IMR-90 (cell line): ENCODE data around the gene CLPTM1L. TPM values are rescaled to one million over a fixed set of nuclear protein-coding genes. Genes with fewer than 3 reads are reported as not detected.
A peak's percentile ranks its signal among the peaks of the same experiment; 100 is the strongest.

Experiments used
- ATAC-seq: fragments of 200-7000 bp; cut with Tn5 transposase; 2 replicates; pipeline ENCODE4 v1.9.1; 2020; ENCODE audit warnings: low read depth, mild to moderate bottlenecking, moderate library complexity
- BruUV-seq: library from RNA; stranded (reverse); fragments of 400-500 nt; replicated peaks from 2 replicates; lab custom pipeline; 2021; lab: Mats Ljungman, UMichigan
- CTCF ChIA-PET: fragments of 300-600 bp; formaldehyde crosslinking; extraction: SDS; loops from one replicate; lab custom pipeline; 2021; ENCODE audit warnings: antibody characterized with exemption; lab: Yijun Ruan, JAX
- POLR2A ChIA-PET: fragments of 300-600 bp; sonication (Branson Sonifier 250); formaldehyde crosslinking; loops from one replicate; lab custom pipeline; 2022; ENCODE audit warnings: antibody characterized with exemption; ENCODE audit not compliant: unreplicated experiment; lab: Charles Lee
- DNase-seq: peaks from one replicate; pipeline ENCODE4 v3.0.0; 2013
- H2AFZ ChIP-seq: replicated peaks from 2 replicates; pipeline ENCODE3; 2013; ENCODE audit warnings: low read length, mild to moderate bottlenecking; ENCODE audit not compliant: poor library complexity
- H2AK5ac ChIP-seq: 2 replicates; pipeline ENCODE4 v1.6.1; 2013; ENCODE audit warnings: low read depth, low read length, inconsistent platforms
- H2AK9ac ChIP-seq: replicated peaks from 2 replicates; pipeline ENCODE3; 2013; ENCODE audit warnings: mild to moderate bottlenecking, low read depth, low read length, moderate library complexity; ENCODE audit not compliant: poor library complexity
- H2BK120ac ChIP-seq: 2 replicates; pipeline ENCODE4 v1.6.1; 2013; ENCODE audit warnings: low read depth, low read length, inconsistent platforms
- H2BK15ac ChIP-seq: 3 replicates; pipeline ENCODE4 v1.6.1; 2013; ENCODE audit warnings: low read depth, low read length, inconsistent platforms
- H2BK20ac ChIP-seq: 2 replicates; pipeline ENCODE4 v1.6.1; 2013; ENCODE audit warnings: low read depth, mild to moderate bottlenecking, inconsistent platforms, low read length, moderate library complexity
- H2BK5ac ChIP-seq: 2 replicates; pipeline ENCODE4 v1.6.1; 2013; ENCODE audit warnings: mild to moderate bottlenecking, low read depth, low read length, inconsistent platforms; ENCODE audit not compliant: poor library complexity, severe bottlenecking
- H3K14ac ChIP-seq: replicated peaks from 2 replicates; pipeline ENCODE4 v1.6.1; 2013; ENCODE audit warnings: low read depth, low read length, inconsistent platforms
- H3K18ac ChIP-seq: 2 replicates; pipeline ENCODE4 v1.6.1; 2013; ENCODE audit warnings: low read depth, low read length, control low read depth
- H3K23ac ChIP-seq: 2 replicates; pipeline ENCODE4 v1.6.1; 2013; ENCODE audit warnings: low read depth, low read length, inconsistent platforms
- H3K27ac ChIP-seq: 2 replicates; pipeline ENCODE4 v1.5.1; 2013; ENCODE audit warnings: mild to moderate bottlenecking, control low read depth, low read length; ENCODE audit not compliant: insufficient read depth
- H3K27me3 ChIP-seq: 2 replicates; pipeline ENCODE4 v1.6.1; 2013; ENCODE audit warnings: low read length; ENCODE audit not compliant: control insufficient read depth, insufficient read depth
- H3K36me3 ChIP-seq: 2 replicates; pipeline ENCODE4 v1.6.1; 2013; ENCODE audit warnings: low read length, mixed read lengths; ENCODE audit not compliant: control insufficient read depth, insufficient read depth
- H3K4ac ChIP-seq: 2 replicates; pipeline ENCODE4 v1.6.1; 2013; ENCODE audit warnings: low read depth, low read length, inconsistent platforms
- H3K4me1 ChIP-seq: 2 replicates; pipeline ENCODE4 v1.6.1; 2013; ENCODE audit warnings: low read length, mixed read lengths; ENCODE audit not compliant: control insufficient read depth, insufficient read depth
- H3K4me2 ChIP-seq: 2 replicates; pipeline ENCODE4 v1.6.1; 2013; ENCODE audit warnings: low read depth, mild to moderate bottlenecking, control low read depth, low read length, moderate library complexity
- H3K4me3 ChIP-seq: 2 replicates; pipeline ENCODE4 v1.5.1; 2013; ENCODE audit warnings: low read depth, mild to moderate bottlenecking, control low read depth, low read length, moderate library complexity; ENCODE audit not compliant: insufficient read depth
- H3K56ac ChIP-seq: 2 replicates; pipeline ENCODE4 v1.6.1; 2013; ENCODE audit warnings: low read length, inconsistent platforms; ENCODE audit not compliant: insufficient read depth; ENCODE audit errors: extremely low read depth
- H3K79me1 ChIP-seq, 2 experiments: 2 replicates each; pipeline ENCODE4 v1.6.1; 2013; ENCODE audit warnings: low read length in 2 of 2, inconsistent platforms in 1 of 2, low read depth in 1 of 2
- H3K9ac ChIP-seq: 2 replicates; pipeline ENCODE4 v1.6.1; 2013; ENCODE audit warnings: low read depth, low read length, control low read depth
- H3K9me1 ChIP-seq: 2 replicates; pipeline ENCODE4 v1.6.1; 2013; ENCODE audit warnings: low read length, inconsistent platforms; ENCODE audit not compliant: insufficient read depth
- H3K9me3 ChIP-seq: 2 replicates; pipeline ENCODE4 v1.6.1; 2013; ENCODE audit warnings: low read length; ENCODE audit not compliant: control insufficient read depth, insufficient read depth
- H4K20me1 ChIP-seq: 2 replicates; pipeline ENCODE4 v1.6.1; 2013; ENCODE audit warnings: low read length, inconsistent platforms; ENCODE audit not compliant: insufficient read depth
- H4K5ac ChIP-seq: 2 replicates; pipeline ENCODE4 v1.6.1; 2013; ENCODE audit warnings: mild to moderate bottlenecking, low read depth, low read length, control low read depth
- H4K8ac ChIP-seq, 2 experiments: 2 replicates each; pipeline ENCODE4 v1.6.1; 2013; ENCODE audit warnings: low read depth in 2 of 2, low read length in 2 of 2, control low read depth in 1 of 2, inconsistent platforms in 1 of 2
- H4K91ac ChIP-seq: 2 replicates; pipeline ENCODE4 v1.6.1; 2013; ENCODE audit warnings: low read depth, low read length, inconsistent platforms; ENCODE audit not compliant: insufficient read depth
- BHLHE40 ChIP-seq: fragments of 150-350 bp; IDR thresholded peaks from 2 replicates; pipeline ENCODE4 v1.6.1; 2016; ENCODE audit warnings: mild to moderate bottlenecking, low read depth, low read length
- CEBPB ChIP-seq: IDR thresholded peaks from 2 replicates; pipeline ENCODE4 v1.6.1; 2012; ENCODE audit warnings: low read depth, low read length, improper control_type of control experiment
- CHD1 ChIP-seq: IDR thresholded peaks from 2 replicates; pipeline ENCODE4 v1.6.1; 2012; ENCODE audit warnings: low read depth, low read length, improper control_type of control experiment
- FOS ChIP-seq: fragments of 150-350 bp; IDR thresholded peaks from 2 replicates; pipeline ENCODE4 v1.6.1; 2016; ENCODE audit warnings: low read depth, low read length
- MAFK ChIP-seq: IDR thresholded peaks from 2 replicates; pipeline ENCODE4 v1.6.1; 2012; ENCODE audit warnings: low read depth, low read length, improper control_type of control experiment
- MAZ ChIP-seq: IDR thresholded peaks from 2 replicates; pipeline ENCODE4 v1.6.1; 2012; ENCODE audit warnings: low read depth, mild to moderate bottlenecking, low read length, improper control_type of control experiment, moderate library complexity, borderline replicate concordance
- MXI1 ChIP-seq: IDR thresholded peaks from 2 replicates; pipeline ENCODE4 v1.6.1; 2012; ENCODE audit warnings: low read depth, mild to moderate bottlenecking, low read length, moderate library complexity, borderline replicate concordance
- NFE2L2 ChIP-seq: fragments of 150-350 bp; IDR thresholded peaks from 2 replicates; pipeline ENCODE4 v1.6.1; 2016; ENCODE audit warnings: low read depth, mild to moderate bottlenecking, low read length
- POLR2A ChIP-seq: IDR thresholded peaks from 2 replicates; pipeline ENCODE4 v1.6.1; 2012; ENCODE audit warnings: mild to moderate bottlenecking, low read depth, low read length
- RAD21 ChIP-seq: IDR thresholded peaks from 2 replicates; pipeline ENCODE4 v1.6.1; 2012; ENCODE audit warnings: low read length, improper control_type of control experiment
- RCOR1 ChIP-seq: IDR thresholded peaks from 2 replicates; pipeline ENCODE4 v1.6.1; 2012; ENCODE audit warnings: mild to moderate bottlenecking, low read length, improper control_type of control experiment; ENCODE audit not compliant: insufficient replicate concordance
- RFX5 ChIP-seq: IDR thresholded peaks from 2 replicates; pipeline ENCODE4 v1.8.0; 2012; ENCODE audit warnings: low read depth, mild to moderate bottlenecking, low read length, moderate library complexity
- SMC3 ChIP-seq: fragments of 150-350 bp; IDR thresholded peaks from 2 replicates; pipeline ENCODE4 v1.6.1; 2016; ENCODE audit warnings: low read depth, mild to moderate bottlenecking, antibody characterized with exemption, low read length, moderate library complexity
- USF2 ChIP-seq: fragments of 150-350 bp; IDR thresholded peaks from 2 replicates; pipeline ENCODE4 v1.6.1; 2017; ENCODE audit warnings: mild to moderate bottlenecking, antibody characterized with exemption, low read length, low read depth
- WGBS, 2 experiments: methylation state at CpG; one replicate each; pipeline versions ENCODE4 v1.1.5 to v1.1.7; 2013; ENCODE audit warnings: missing lambda C conversion rate in 2 of 2; ENCODE audit not compliant: insufficient read length in 1 of 2; ENCODE audit errors: extremely low coverage in 2 of 2; 5-methylcytosine and 5-hydroxymethylcytosine counted together
- dilution Hi-C: fragments of 300-500 bp; cut with HindIII; formaldehyde crosslinking; loops from one replicate; pipeline ENCODE4 v1.14.3; 2018; ENCODE audit warnings: low sequenced_read_pairs; ENCODE audit not compliant: unreplicated experiment
- in situ Hi-C: fragments of 300-500 bp; cut with MboI; formaldehyde crosslinking; loops from 3 replicates; pipeline ENCODE4 v1.14.3; 2019; ENCODE audit warnings: low sequenced_read_pairs, inconsistent platforms, mixed read lengths
- intact Hi-C: fragments of 100-400 bp; cut with micrococcal nuclease; formaldehyde crosslinking; loops from 2 replicates; pipeline ENCODE4 v1.10.0; 2022
- polyA plus RNA-seq, 3 experiments: library from polyadenylated mRNA; depleted of rRNA; stranded (reverse); fragments of >200 nt; gene quantifications; 2 replicates each; pipeline ENCODE4 v1.2.3, GENCODE V29; 2012; ENCODE audit warnings: low replicate concordance in 1 of 3
- total RNA-seq: library from RNA; depleted of rRNA; stranded (reverse); fragments of >200 nt; gene quantifications from 2 replicates; pipeline ENCODE4 v1.2.3, GENCODE V29; 2012
- TF ChIP-seq, protein P1 (sequence below): fragments of 150-350 bp; IDR thresholded peaks from 2 replicates; pipeline ENCODE4 v1.6.1; 2016; ENCODE audit warnings: low read depth, mild to moderate bottlenecking, low read length, moderate library complexity, borderline replicate concordance
- TF ChIP-seq, protein P2 (sequence below): conservative IDR thresholded peaks from 2 replicates; pipeline ENCODE4 v1.5.1; 2012; ENCODE audit warnings: mild to moderate bottlenecking, low read depth, low read length, improper control_type of control experiment

Gene CLPTM1L
- total and polyA plus RNA-seq, 2 of the 4 experiments (the other 2 are of a cell fraction): 114 to 137 TPM

DNA sequence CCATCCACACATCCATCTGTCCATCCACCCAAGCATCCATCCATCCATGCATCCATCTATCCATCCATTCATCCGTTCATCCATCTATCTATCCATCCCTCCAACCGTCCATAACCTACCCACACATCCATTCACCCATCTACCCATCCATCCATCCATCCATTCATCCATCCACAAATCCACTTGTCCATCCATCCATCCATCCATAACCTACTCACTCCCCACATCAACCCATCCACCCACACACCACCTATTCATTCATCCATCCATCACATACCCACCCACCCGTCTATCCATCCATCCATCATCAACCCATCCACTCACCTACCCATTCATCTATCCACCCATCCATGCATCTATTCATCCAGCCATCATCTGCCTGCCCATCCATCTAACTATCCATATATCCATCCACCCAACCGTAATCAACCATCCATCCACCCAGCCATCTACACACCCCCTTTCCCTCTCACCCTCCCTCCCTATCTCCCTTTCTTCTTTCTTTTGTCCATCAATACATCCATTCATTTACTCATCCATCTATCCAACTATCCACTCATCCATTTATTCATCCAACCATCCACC lies 43.6 kb upstream of the CLPTM1L start:
- H3K27me3 ChIP-seq: peaks cover 44% of the 10 kb centered on the region
- no peaks in the 10 kb centered on the region for H3K36me3 ChIP-seq
- no peak overlapping the region for H3K27ac ChIP-seq
- H4K8ac ChIP-seq: no peak overlapping the region
- H3K79me1 ChIP-seq: no peaks in the 10 kb centered on the region
- no peak overlapping the region for H3K18ac ChIP-seq
- no TSS peak for BruUV-seq
- peaks cover 3% of the 10 kb centered on the region; the same call in 1 of the 2 replicates for H3K9me1 ChIP-seq
- H4K20me1 ChIP-seq: no peaks in the 10 kb centered on the region
- H2BK5ac ChIP-seq: peak overlapping the region; percentile 5
- no peak overlapping the region for H3K4me3 ChIP-seq
- 67 to 100% methylated on average over 2 to 4 of the region's 4 CpGs for WGBS, 2 experiments
- intact Hi-C loops: no loop called here
- TF ChIP-seq RAD21: no peak
- TF ChIP-seq CHD1: no peak
- no peak for TF ChIP-seq MXI1
- no peak for TF ChIP-seq FOS
- no peak for TF ChIP-seq MAZ
- TF ChIP-seq MAFK: no peak
- TF ChIP-seq, protein P1, sequence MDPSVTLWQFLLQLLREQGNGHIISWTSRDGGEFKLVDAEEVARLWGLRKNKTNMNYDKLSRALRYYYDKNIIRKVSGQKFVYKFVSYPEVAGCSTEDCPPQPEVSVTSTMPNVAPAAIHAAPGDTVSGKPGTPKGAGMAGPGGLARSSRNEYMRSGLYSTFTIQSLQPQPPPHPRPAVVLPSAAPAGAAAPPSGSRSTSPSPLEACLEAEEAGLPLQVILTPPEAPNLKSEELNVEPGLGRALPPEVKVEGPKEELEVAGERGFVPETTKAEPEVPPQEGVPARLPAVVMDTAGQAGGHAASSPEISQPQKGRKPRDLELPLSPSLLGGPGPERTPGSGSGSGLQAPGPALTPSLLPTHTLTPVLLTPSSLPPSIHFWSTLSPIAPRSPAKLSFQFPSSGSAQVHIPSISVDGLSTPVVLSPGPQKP: no peak
- TF ChIP-seq SMC3: no peak
- TF ChIP-seq POLR2A: no peak
- TF ChIP-seq USF2: no peak
- TF ChIP-seq BHLHE40: no peak
- no peak for TF ChIP-seq RFX5
- TF ChIP-seq CEBPB: no peak
- no peak for TF ChIP-seq NFE2L2
- TF ChIP-seq, protein P2, sequence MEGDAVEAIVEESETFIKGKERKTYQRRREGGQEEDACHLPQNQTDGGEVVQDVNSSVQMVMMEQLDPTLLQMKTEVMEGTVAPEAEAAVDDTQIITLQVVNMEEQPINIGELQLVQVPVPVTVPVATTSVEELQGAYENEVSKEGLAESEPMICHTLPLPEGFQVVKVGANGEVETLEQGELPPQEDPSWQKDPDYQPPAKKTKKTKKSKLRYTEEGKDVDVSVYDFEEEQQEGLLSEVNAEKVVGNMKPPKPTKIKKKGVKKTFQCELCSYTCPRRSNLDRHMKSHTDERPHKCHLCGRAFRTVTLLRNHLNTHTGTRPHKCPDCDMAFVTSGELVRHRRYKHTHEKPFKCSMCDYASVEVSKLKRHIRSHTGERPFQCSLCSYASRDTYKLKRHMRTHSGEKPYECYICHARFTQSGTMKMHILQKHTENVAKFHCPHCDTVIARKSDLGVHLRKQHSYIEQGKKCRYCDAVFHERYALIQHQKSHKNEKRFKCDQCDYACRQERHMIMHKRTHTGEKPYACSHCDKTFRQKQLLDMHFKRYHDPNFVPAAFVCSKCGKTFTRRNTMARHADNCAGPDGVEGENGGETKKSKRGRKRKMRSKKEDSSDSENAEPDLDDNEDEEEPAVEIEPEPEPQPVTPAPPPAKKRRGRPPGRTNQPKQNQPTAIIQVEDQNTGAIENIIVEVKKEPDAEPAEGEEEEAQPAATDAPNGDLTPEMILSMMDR: no peak
- TF ChIP-seq RCOR1: no peak
- peaks cover 3% of the 10 kb centered on the region; the same call in 1 of the 2 replicates for H3K4me1 ChIP-seq
- no peak overlapping the region for H2AFZ ChIP-seq
- no peak overlapping the region for H4K5ac ChIP-seq
- ATAC-seq (no peak), DNase-seq (no peak)
- no peak overlapping the region for H3K9ac ChIP-seq
- H3K56ac ChIP-seq: no peak overlapping the region
- ChIA-PET CTCF (no interaction called here), POLR2A (no interaction called here)
- dilution Hi-C loops: no loop called here
- H3K4me2 ChIP-seq: no peak overlapping the region
- no peaks in the 10 kb centered on the region for H3K9me3 ChIP-seq
- no peak overlapping the region for H2AK5ac ChIP-seq
- H2BK20ac ChIP-seq: no peak overlapping the region
- in situ Hi-C loops: no loop called here
- H3K14ac ChIP-seq: no peak overlapping the region
- H2BK15ac ChIP-seq: no peak overlapping the region
- H2AK9ac ChIP-seq: no peak overlapping the region
- no peak overlapping the region for H4K91ac ChIP-seq
- H3K23ac ChIP-seq: no peak overlapping the region
- no peak overlapping the region for H2BK120ac ChIP-seq
- no peak overlapping the region for H3K4ac ChIP-seq
